ENCODE data around the gene EBP.
A peak's percentile ranks its signal among the peaks of the same experiment; 100 is the strongest.
"Not testable (repeated sequence)": the region's sequence is repeated elsewhere in the genome, so short reads cannot be mapped to it uniquely, and the experiment has no call there.

EBP gene

GRCh38 chrX:48525853-48526252 is 4.2 kb downstream of the EBP start:
- not testable (repeated sequence) for DNase-seq (ENCODE audit: low spot score)

GRCh38 chrX:48530736-48531135 is 9.1 kb downstream of the EBP start:
- DNase-seq (ENCODE audit: low spot score) = no peak

DNA sequence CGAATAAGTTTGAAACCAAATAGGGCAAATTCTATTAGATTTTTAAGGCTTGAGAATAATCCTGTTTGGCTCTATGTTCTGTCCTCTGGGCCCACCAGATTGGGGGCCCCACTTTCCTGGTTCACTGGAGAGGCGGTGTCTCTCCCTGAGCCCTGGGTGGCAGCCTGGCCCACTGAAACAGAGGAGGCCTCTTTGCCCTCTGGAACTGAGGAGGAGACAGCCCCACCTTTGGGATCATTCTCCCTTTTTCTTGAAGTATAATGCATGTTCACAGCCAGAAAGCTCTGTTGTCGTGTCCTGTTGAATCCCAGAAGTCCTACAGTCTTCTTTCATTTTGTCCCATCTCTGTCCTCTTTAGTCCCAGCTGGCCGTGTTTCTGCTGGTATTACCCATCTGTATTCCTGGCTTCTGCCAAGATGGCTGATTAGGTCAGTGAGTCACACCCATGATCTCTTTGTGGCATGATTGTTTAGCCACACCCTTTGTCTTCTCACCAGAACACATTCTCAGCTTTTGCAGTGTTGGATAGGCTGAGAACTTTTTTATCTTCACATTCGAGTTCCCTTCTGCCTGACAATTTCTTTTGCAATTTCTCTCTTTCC is 9.9 kb downstream of the EBP start:
- DNase-seq (ENCODE audit: low spot score) = peak; percentile 62

GRCh38 chrX:48532161-48532560 is 10.6 kb downstream of the EBP start:
- no peak for DNase-seq (ENCODE audit: low spot score)

DNA sequence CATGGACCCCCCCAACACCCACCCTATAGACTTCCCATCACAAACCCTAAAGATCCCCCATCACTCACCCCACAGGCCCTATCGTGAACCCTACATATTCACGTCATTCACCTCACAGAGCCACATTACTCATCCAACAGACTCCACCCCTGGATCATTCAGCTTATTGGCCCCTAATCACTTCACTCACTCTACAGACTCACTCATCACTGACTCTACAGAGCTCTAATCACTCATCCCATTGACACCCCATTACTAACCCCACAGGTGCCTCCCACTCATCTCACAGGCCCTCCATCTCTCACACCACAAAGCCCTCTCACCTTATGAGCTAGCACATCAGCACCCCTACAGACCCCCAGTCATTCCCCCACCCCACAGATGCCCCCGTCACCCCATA is 11.6 kb downstream of the EBP start:
- DNase-seq (ENCODE audit: low spot score) = no peak

DNA sequence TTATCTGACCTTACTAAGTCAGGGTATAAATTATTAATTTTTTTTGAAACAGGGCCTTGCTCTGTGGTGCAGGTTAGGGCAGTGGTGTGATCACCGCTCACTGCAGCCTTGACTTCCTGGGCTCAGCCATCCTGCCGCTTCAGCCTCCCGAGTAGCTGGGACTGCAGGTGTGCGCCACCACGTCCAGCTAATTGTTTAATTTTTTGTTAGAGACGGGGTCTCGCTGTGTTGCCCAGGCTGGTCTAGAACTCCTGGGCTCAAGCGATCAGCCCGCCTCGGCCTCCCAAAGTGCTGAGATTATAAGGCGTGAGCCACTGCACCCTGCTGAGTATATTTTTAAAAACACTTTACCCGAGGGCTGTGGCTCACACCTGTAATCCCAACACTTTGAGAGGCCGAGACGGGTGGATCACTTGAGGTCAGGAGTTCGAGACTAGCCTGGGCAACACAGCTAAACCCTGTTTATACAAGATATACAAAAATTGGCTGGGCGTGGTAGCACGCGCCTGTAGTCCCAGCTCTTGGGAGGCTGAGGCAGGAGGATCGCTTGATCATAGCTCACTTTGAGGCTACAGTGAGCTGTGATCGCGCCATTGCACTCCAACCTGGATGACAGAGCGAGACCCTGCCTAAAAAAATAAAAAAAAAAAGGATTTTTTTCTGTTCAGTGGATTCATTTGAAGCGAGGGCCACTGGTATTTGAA is 17.2 kb downstream of the EBP start:
- DNase-seq (ENCODE audit: low spot score) = no peak

- peak; percentile 89 for DNase-seq (ENCODE audit: low spot score)
Observed at GRCh38 chrX:48539345-48540027, 17.9 kb downstream of the EBP start, which contains the start of gene TBC1D25. TBC1D25 (plus strand) TSS chrX:48539714; CDS start chrX:48539798, 84 bp downstream.

- DNase-seq (ENCODE audit: low spot score) = no peak
Observed at GRCh38 chrX:48540028-48540375, 18.4 kb downstream of the EBP start.

DNA sequence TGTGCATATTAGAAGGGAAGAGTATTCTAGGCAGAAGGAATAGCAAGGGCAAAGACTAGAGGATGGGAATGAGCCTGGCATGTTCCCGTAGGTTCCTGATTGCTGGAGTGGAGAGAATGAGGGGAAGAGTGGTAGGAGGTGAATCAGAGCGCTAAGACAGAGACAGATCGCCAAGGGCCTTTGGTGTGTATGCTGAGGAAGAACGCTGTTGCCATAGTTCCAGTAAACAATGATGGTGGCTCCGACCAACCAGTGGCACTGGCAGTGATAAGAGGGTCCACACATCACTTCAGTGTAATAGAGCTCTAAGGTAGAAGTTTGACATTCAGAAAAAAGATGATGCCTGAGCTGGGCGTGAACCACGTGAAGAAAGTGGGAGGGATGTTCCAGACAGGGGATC is 18.9 kb downstream of the EBP start:
- no peak for DNase-seq (ENCODE audit: low spot score)

- no peak for DNase-seq (ENCODE audit: low spot score)
Observed at GRCh38 chrX:48541140-48541814, 19.7 kb downstream of the EBP start.

GRCh38 chrX:48548871-48549270 is 27.3 kb downstream of the EBP start:
- no peak for DNase-seq (ENCODE audit: low spot score)

DNA sequence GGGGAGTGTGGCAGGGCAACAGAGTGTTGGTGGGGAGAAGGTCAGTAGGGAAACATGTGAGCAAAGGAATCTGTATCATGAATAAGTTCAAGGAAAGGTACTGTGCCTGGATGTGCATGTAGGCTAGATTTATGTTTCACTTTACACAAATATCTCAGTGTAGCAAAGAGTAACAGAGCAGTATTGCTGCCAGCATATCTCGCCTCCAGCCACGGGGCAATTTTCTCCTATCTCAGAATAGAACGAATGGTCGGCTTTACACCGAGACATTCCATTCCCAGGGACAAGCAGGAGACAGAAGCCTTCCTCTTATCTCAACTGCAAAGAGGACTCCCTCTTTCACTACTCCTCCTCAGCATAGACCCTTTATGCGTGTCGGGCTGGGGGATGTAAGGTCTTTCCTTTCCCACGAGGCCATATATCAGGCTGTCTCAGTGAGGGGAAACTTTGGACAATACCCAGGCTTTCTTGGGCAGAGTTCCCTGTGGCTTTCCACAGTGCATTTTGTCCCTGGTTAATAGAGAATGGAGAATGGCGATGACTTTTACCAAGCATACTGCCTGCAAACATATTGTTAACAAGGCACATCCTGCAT is 34.2 kb downstream of the EBP start:
- not testable (repeated sequence) for DNase-seq (ENCODE audit: low spot score)

GRCh38 chrX:48558271-48558670 is 36.7 kb downstream of the EBP start:
- peak; percentile 77 for DNase-seq (ENCODE audit: low spot score)

GRCh38 chrX:48559636-48560035 is 38.0 kb downstream of the EBP start:
- no peak for DNase-seq (ENCODE audit: low spot score)

- DNase-seq (ENCODE audit: low spot score) = no peak
Observed at GRCh38 chrX:48560056-48560455, 38.4 kb downstream of the EBP start.

DNA sequence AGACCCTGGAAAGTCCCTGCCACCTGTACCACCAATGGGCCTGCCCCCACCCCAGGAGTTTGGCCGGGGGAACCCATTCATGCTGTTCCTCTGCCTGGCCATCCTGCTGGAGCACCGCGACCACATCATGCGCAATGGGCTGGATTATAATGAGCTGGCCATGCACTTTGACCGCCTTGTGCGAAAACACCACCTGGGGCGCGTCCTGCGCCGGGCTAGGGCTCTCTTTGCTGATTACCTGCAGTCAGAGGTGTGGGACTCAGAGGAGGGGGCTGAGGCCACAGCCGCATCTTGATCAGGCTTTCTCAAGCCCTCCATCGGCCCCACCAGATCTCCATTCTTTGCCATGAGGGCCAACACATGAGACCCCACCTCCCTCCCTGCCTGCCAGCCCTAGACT is 39.1 kb downstream of the EBP start:
- no peak for DNase-seq (ENCODE audit: low spot score)

- peak; percentile 24 for DNase-seq (ENCODE audit: low spot score)
Observed at GRCh38 chrX:48569958-48570357, 48.4 kb downstream of the EBP start.

DNA sequence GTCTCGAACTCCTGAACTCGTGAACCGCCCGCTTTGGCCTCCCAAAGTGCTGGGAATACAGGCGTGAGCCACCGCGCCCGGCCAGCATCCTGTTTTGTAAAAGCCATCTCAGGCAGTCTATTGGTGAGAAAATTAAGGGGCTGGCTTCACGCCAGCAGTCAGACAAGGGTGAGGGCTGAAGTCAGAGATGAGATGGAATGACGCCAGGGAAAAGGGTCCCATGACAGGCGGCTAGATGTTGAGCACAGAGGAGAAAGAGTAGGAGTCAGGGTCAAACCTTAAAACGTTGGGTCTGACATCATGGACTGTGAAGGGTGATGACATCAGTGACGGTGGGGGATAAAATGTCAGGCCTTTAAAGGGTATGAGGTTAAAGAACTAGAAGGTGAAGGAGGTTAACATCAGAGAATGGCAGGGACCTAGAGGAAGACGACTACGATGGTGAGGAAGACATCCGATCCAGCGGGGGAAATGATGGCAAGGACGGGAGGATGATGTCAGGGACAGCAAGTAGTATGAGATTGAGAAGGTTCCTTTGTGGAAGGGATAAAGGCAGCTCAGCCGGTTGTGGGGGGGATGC is 52.2 kb downstream of the EBP start:
- no peak for DNase-seq (ENCODE audit: low spot score)

DNA sequence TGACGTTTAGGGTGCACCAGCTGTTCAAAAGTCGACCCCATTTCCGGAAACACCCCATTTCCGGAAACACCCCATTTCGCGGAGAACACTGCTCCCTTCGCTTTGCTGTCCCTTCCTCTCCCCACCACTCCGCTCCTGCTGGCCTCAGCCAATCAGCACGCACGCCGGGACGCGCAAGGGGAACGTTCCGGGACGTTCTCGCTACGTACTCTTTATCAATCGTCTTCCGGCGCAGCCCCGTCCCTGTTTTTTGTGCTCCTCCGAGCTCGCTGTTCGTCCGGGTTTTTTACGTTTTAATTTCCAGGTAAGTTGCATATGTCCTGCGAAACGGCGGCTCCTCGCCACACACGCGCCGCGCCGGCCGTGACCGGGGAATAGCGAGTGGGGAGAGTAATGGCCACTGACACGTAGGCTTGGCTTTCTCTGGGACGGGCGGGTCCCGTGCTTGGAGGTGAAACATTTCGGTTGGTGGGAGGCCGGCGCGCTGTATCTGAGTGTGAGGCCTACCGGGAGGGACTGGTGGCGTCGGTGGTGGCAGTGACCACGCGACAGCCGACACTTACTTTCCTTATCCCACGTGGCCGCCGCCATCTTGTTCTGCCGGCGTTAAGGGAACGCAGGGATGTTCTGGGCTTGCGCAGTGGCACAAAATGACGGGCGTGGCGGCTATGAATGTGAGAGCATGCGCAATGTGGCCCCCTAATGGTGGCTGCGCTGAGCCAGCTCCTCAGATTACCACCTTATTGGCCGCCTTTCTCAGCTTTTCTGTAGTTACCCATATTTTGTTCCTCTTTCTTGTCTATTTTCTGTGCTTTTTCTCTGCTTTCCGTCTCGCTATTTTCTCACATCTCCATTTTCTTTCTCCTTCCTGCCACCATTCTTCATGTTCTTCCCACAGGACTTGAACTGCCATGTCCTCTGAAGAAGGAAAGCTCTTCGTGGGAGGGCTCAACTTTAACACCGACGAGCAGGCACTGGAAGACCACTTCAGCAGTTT is 53.0 kb downstream of the EBP start, which contains the start of gene RBM3:
RBM3 (plus strand) TSS at position 215 of the 997 bp plus-strand sequence; CDS start at position 912, 697 bp downstream.
- peak; percentile 86 for DNase-seq (ENCODE audit: low spot score)

- no peak for DNase-seq (ENCODE audit: low spot score)
Observed at GRCh38 chrX:48575642-48576041, 54.0 kb downstream of the EBP start.

DNA sequence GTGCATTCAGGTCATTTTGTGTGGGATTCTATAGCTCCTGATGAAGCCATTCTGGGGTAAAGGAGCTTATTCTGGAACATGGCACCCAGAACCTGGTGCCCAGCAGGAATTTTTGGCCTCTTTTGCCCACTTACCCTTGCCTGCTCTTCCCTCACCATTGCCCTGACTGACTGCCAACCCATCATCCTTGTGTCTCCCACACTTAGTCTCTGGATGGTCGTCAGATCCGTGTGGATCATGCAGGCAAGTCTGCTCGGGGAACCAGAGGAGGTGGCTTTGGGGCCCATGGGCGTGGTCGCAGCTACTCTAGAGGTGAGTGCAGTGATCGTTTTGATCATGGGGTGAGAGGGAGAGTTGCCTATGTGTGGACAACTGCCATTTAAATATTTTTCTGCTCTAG is 54.5 kb downstream of the EBP start:
- DNase-seq (ENCODE audit: low spot score) = no peak
